CD14-positive monocyte (primary cell): ENCODE data around the gene GINS1. TPM values are rescaled to one million over a fixed set of nuclear protein-coding genes. Genes with fewer than 3 reads are reported as not detected.

Source experiments
- DNase-seq, 3 donors: peaks; one replicate each; pipeline ENCODE4 v3.0.0-alpha.2; 2011 to 2022
- H2AFZ ChIP-seq: 2 replicates; pipeline ENCODE4 v1.6.0; 2012; ENCODE audit warnings: mild to moderate bottlenecking, low read depth, low read length, inconsistent platforms; ENCODE audit not compliant: insufficient read depth, poor library complexity, severe bottlenecking
- H3K27ac ChIP-seq, 2 donors: 1 replicate in 1 of 2; 2 replicates in 1 of 2; pipeline ENCODE4 v1.5.1; 2012 to 2013; ENCODE audit warnings: low read length in 2 of 2, control low read depth in 1 of 2, inconsistent platforms in 1 of 2, low read depth in 1 of 2, mild to moderate bottlenecking in 1 of 2
- H3K27me3 ChIP-seq, 2 donors: one replicate each; pipeline versions ENCODE4 v1.6.0 to v1.6.1; 2011 to 2013; ENCODE audit warnings: low read length in 2 of 2; ENCODE audit not compliant: control insufficient read depth in 2 of 2, insufficient read depth in 2 of 2
- H3K36me3 ChIP-seq, 2 donors: replicated peaks in 1 of 2; 1 replicate in 1 of 2; 2 replicates in 1 of 2; pipeline versions ENCODE4 v1.5.1 to v1.6.1; 2012 to 2013; ENCODE audit warnings: low read length in 2 of 2, control low read depth in 1 of 2, inconsistent platforms in 1 of 2, mild to moderate bottlenecking in 1 of 2; ENCODE audit not compliant: insufficient read depth in 2 of 2, control insufficient read depth in 1 of 2
- H3K4me1 ChIP-seq, 2 donors: 1 replicate in 1 of 2; 2 replicates in 1 of 2; pipeline versions ENCODE4 v1.5.1 to v1.6.1; 2012 to 2013; ENCODE audit warnings: low read length in 2 of 2, control low read depth in 1 of 2, inconsistent platforms in 1 of 2, mild to moderate bottlenecking in 1 of 2, moderate library complexity in 1 of 2; ENCODE audit not compliant: insufficient read depth in 2 of 2, control insufficient read depth in 1 of 2
- H3K4me2 ChIP-seq: replicated peaks from 2 replicates; pipeline ENCODE3; 2012; ENCODE audit warnings: low read length, moderate library complexity, mild to moderate bottlenecking; ENCODE audit not compliant: poor library complexity, severe bottlenecking; ENCODE audit errors: extremely low read depth
- H3K4me3 ChIP-seq, 3 experiments: fragments of 200-600 bp in 1 of 3; sonication (generic) in 1 of 3; replicated peaks in 1 of 3; 1 replicate in 2 of 3; 2 replicates in 1 of 3; pipeline ENCODE4 v1.5.1; 2011 to 2013; ENCODE audit warnings: low read length in 3 of 3, mild to moderate bottlenecking in 3 of 3, control low read depth in 2 of 3, low read depth in 2 of 3, inconsistent platforms in 1 of 3, moderate library complexity in 1 of 3
- H3K79me2 ChIP-seq: 2 replicates; pipeline ENCODE4 v1.6.0; 2012; ENCODE audit warnings: mild to moderate bottlenecking, control low read depth, inconsistent platforms, low read length, moderate library complexity; ENCODE audit not compliant: insufficient read depth
- H3K9ac ChIP-seq: 2 replicates; pipeline ENCODE4 v1.6.0; 2017; ENCODE audit warnings: low read length, mild to moderate bottlenecking; ENCODE audit not compliant: insufficient read depth, poor library complexity, severe bottlenecking
- H3K9me3 ChIP-seq, 2 donors: replicated peaks in 1 of 2; 1 replicate in 1 of 2; 2 replicates in 1 of 2; pipeline versions ENCODE4 v1.5.1 to v1.6.1; 2012 to 2013; ENCODE audit warnings: low read length in 2 of 2, control low read depth in 1 of 2; ENCODE audit not compliant: control insufficient read depth in 1 of 2, insufficient read depth in 1 of 2
- H4K20me1 ChIP-seq: 2 replicates; pipeline ENCODE4 v1.6.0; 2012; ENCODE audit warnings: mild to moderate bottlenecking, low read length, control low read depth, moderate library complexity; ENCODE audit not compliant: insufficient read depth
- H3K27ac Mint-ChIP-seq, 7 donors: one replicate each; pipeline ENCODE4 v1.8.0; 2020; ENCODE audit warnings: mild to moderate bottlenecking in 7 of 7, mixed read lengths in 7 of 7, moderate library complexity in 6 of 7, inconsistent platforms in 2 of 7
- H3K27me3 Mint-ChIP-seq, 3 donors: one replicate each; pipeline ENCODE4 v1.8.0; 2021 to 2022; ENCODE audit warnings: low read depth in 3 of 3, mild to moderate bottlenecking in 3 of 3, mixed read lengths in 3 of 3, moderate library complexity in 3 of 3, inconsistent platforms in 1 of 3
- H3K36me3 Mint-ChIP-seq, 2 donors: one replicate each; pipeline ENCODE4 v1.8.0; 2020; ENCODE audit warnings: mixed read lengths in 2 of 2, inconsistent platforms in 1 of 2, mild to moderate bottlenecking in 1 of 2
- H3K4me1 Mint-ChIP-seq: one replicate; pipeline ENCODE4 v1.8.0; 2020; ENCODE audit warnings: mild to moderate bottlenecking, mixed read lengths
- H3K4me3 Mint-ChIP-seq, 2 donors: one replicate each; pipeline ENCODE4 v1.8.0; 2020; ENCODE audit warnings: mild to moderate bottlenecking in 2 of 2, mixed read lengths in 2 of 2, moderate library complexity in 1 of 2
- H3K9me3 Mint-ChIP-seq, 7 donors: one replicate each; pipeline ENCODE4 v1.8.0; 2020 to 2022; ENCODE audit warnings: mixed read lengths in 7 of 7, mild to moderate bottlenecking in 6 of 7, moderate library complexity in 6 of 7, inconsistent platforms in 2 of 7
- WGBS: methylation state at CpG from one replicate; pipeline ENCODE4 v1.1.5; 2013; ENCODE audit warnings: missing lambda C conversion rate; ENCODE audit not compliant: insufficient coverage; 5-methylcytosine and 5-hydroxymethylcytosine counted together
- intact Hi-C, 2 donors: fragments of 100-400 bp; cut with micrococcal nuclease; formaldehyde crosslinking; loops; one replicate each; pipeline versions ENCODE4 v1.15.0 to v1.15.1; 2023
- polyA plus RNA-seq, 3 donors: library from polyadenylated mRNA; depleted of rRNA in 1 of 3; unstranded in 2 of 3; stranded (reverse) in 1 of 3; fragments of 300-500 nt in 2 of 3; fragments of >200 nt in 1 of 3; fragmentation: Illumina TruSeq in 2 of 3; gene quantifications; 1 replicate in 2 of 3; 2 replicates in 1 of 3; pipeline ENCODE4 v1.2.3, GENCODE V29; 2012 to 2021
- TF ChIP-seq, protein P1 (sequence below): fragments of 200-600 bp; IDR thresholded peaks from one replicate; pipeline ENCODE4 v1.8.0; 2022; ENCODE audit warnings: antibody characterized with exemption, mild to moderate bottlenecking

The GINS1 gene
- polyA plus RNA-seq, 3 donors: 0.16 to 0.48 (median 0.28) TPM

DNA sequence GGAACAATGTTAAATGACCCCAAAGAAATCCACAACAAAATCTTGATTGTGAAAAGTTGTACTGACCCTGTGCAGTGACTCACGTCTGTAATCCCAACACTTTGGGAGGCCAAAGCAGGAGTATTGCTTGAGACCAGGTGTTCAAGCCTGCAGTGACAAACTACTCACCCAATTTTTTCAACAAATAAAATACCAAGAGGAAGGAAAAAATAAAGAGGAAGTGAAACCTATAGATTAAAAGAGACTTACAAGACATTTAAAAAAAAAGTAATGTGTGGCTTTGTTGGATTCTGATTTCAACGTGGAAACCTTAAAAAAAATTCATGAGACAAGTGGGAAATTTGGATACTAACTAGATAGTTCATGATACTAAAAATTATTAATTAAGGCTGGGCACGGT is 31.9 kb downstream of the GINS1 start:
- Mint-ChIP-seq H3K27ac (peak overlapping the region in 4 of 7 donors; percentile 35 to 79 (median 58)), H3K4me3 (no peak overlapping the region), H3K9me3 (no peaks in the 10 kb centered on the region)

DNA sequence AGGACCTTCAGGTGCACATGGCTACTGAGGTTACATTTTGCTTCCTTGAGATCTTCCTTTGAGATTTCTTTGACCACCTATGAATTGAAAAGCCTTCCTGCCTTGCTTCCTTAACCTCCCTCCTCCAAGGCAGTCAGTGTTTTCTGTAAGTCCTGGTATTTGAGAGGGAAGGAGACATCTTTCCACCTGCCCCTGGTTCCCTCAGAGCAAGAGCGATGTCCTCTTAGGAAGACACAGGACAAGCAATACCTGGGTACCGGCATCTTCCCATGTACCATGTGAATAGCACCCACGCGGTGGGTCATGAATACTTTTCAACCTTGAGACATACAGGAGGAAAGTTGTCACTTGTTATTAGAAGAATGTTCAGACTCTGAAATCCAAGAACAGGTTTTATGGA is 37.1 kb downstream of the GINS1 start:
- Mint-ChIP-seq H3K9me3 (peaks cover 0 to 5% (median 2%) of the 10 kb centered on the region in 7 donors), H3K4me1 (peaks cover under 1% of the 10 kb centered on the region), H3K4me3 (no peak overlapping the region), H3K36me3 (peaks cover 39 to 76% of the 10 kb centered on the region in 2 donors), H3K27ac (no peak overlapping the region), H3K27me3 (no peaks in the 10 kb centered on the region)
- Histone ChIP-seq H2AFZ (no peak overlapping the region), H3K9me3 (no peaks in the 10 kb centered on the region), H3K4me3 (no peak overlapping the region), H3K4me2 (no peak overlapping the region), H3K27ac (no peak overlapping the region), H3K4me1 (peaks cover 1 to 3% of the 10 kb centered on the region in 2 donors), H3K9ac (no peak overlapping the region), H3K27me3 (no peaks in the 10 kb centered on the region), H3K79me2 (no peaks in the 10 kb centered on the region), H4K20me1 (no peaks in the 10 kb centered on the region), H3K36me3 (peaks cover 8 to 55% of the 10 kb centered on the region in 2 donors)
- TF ChIP-seq, protein P1, sequence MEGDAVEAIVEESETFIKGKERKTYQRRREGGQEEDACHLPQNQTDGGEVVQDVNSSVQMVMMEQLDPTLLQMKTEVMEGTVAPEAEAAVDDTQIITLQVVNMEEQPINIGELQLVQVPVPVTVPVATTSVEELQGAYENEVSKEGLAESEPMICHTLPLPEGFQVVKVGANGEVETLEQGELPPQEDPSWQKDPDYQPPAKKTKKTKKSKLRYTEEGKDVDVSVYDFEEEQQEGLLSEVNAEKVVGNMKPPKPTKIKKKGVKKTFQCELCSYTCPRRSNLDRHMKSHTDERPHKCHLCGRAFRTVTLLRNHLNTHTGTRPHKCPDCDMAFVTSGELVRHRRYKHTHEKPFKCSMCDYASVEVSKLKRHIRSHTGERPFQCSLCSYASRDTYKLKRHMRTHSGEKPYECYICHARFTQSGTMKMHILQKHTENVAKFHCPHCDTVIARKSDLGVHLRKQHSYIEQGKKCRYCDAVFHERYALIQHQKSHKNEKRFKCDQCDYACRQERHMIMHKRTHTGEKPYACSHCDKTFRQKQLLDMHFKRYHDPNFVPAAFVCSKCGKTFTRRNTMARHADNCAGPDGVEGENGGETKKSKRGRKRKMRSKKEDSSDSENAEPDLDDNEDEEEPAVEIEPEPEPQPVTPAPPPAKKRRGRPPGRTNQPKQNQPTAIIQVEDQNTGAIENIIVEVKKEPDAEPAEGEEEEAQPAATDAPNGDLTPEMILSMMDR: no peak
- intact Hi-C loops: no loop called here
- DNase-seq: no peak
- WGBS: 100% methylated on average over 4 of the region's 4 CpGs

More for the DNA sequence above, 31.9 kb downstream of the GINS1 start:
- Mint-ChIP-seq H3K4me1 (peaks cover 6% of the 10 kb centered on the region), H3K36me3 (peaks cover 27 to 43% of the 10 kb centered on the region in 2 donors), H3K27me3 (peaks cover 0 to 4% (median 0%) of the 10 kb centered on the region in 3 donors)
- Histone ChIP-seq H3K27me3 (no peaks in the 10 kb centered on the region), H3K27ac (no peak overlapping the region), H4K20me1 (no peaks in the 10 kb centered on the region), H3K36me3 (peaks cover 0 to 25% of the 10 kb centered on the region in 2 donors), H2AFZ (no peak overlapping the region), H3K4me2 (no peak overlapping the region), H3K79me2 (no peaks in the 10 kb centered on the region), H3K4me3 (no peak overlapping the region), H3K9me3 (no peaks in the 10 kb centered on the region), H3K4me1 (peaks cover 9% of the 10 kb centered on the region in 2 donors), H3K9ac (no peak overlapping the region)
- peak; percentile 9 to 50 (median 35) for DNase-seq
- WGBS: no CpG with 5 or more reads among the region's 3 CpGs
- TF ChIP-seq, protein P1: no peak
- intact Hi-C loops: no loop called here
